Measurements from ENCODE around the gene SAFB2. TPM values are rescaled to one million over a fixed set of nuclear protein-coding genes. Genes with fewer than 3 reads are reported as not detected.
"Not testable (repeated sequence)": the region's sequence is repeated elsewhere in the genome, so short reads cannot be mapped to it uniquely, and the experiment has no call there.

SAFB2 gene
- total RNA-seq, 1 donor from 2014 or later, result 116 TPM

DNA sequence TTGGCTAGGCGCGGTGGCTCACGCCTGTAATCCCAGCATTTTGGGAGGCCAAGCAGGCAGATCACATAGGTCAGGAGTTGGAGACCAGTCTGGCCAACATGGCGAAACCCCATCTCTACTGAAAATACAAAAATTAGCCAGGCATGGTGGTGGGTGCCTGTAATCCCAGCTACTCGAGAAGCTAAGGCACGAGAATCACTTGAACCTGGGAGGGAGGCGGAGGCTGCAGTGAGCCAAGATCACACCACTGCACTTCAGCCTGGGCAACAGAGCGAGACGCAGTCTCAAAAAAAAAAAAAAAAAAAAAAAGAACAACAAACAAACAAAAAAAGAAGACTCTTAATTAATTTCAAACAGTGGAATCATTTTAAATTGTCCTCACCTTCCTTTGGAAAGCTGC, 13.8 kb downstream of the SAFB2 start:
- intact Hi-C loops (cut with micrococcal nuclease), result not testable (repeated sequence)

DNA sequence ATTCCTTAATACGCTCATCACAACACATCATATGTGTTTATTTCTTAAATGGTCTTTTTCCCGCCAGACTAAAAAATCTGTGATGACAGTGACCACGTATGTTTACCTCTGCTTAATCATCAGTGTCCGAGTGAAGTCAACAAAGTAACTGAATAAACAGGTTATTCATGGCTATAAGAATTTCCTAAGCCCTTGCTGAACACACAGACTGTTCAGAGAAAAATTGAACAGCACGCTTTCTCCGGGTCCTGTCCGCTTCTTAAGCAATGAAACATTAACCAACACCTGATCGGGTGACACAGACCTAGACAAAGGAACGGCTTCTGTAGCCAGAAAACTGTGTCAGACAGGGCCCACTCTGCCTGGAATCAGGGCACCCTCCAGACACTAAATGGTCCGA, 14.3 kb downstream of the SAFB2 start:
- intact Hi-C loops (cut with micrococcal nuclease), result no loop called here

DNA sequence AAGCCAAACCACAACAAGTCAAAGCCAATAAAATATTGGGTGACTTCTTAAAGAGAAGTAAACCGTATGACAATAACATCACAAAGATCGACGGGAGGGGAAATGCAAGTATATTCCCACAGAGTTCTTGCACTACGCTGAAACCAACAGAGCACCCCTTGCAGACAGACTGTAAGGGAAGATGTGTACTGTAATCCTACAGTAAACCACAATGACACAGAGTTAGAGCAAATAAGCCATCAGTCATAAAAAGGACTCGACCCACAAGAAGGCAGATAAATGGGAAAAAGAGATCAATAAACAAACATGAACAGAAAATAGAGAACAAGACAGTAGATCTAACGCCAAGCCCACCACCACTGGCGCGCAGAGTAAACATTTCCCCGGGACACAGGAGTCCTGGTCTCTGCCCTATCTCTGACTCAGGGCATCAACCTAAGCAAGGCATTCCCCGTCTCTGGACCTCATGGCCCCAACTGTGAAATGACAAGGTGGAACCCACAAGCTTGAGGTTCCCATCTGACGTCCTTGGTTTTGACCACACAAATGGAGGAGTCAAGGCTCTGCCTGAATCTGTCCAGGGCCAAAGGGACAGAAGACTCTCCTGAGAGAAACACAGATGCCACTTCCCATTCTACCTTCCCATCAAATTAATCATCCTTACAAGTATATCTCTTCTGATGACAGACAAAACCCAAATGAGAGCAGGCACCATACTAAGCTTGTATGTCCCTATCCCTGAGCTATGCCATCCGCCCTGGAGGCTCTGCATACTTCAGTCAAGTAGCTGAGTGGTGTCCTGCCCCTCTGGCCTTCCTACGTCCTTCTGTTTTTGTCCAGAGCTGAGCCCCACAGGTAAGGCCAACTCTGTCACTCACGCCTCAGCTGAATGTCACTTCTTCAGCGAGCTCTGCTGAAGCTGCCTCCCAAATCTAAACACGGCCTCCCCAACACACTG, 15.0 kb downstream of the SAFB2 start:
- intact Hi-C loops (cut with micrococcal nuclease), result no loop called here

DNA sequence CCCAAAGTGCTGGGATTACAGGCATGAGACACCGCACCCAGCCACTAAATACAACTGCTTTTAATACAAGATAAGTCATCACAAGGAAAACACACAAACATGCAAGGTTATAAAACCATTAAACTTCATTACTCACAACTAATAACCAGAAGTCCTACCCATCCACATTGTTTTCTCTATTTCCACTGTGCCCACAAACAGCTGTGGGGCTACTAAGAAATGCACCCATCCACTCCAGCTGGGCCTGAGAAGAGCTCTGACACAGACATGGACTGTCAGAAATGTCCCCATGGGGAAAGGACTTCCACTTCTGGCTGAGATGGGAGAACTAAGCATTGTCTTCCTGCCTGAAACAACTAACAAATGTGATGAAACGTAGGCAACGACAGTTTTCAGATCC, 17.2 kb downstream of the SAFB2 start:
- intact Hi-C loops (cut with micrococcal nuclease), result no loop called here

DNA sequence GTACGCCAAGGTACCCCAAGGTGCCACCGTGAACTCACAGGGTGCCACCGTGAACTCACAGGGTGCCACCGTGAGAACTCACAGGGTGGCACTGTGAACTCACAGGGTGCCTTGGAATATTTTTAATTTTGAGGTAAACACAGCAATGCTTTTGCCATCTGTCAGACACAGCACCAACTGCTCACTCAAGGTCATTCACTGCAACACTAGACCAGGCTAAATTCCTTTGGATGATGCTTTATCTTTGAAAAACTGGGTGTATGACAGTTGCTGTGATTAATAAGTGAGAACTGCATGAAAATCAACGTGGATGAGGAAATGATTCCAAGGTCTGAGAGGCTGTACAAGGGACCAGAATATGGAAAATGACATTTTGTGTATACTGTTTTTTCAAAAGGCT, 18.9 kb downstream of the SAFB2 start:
- intact Hi-C loops (cut with micrococcal nuclease), result no loop called here

DNA sequence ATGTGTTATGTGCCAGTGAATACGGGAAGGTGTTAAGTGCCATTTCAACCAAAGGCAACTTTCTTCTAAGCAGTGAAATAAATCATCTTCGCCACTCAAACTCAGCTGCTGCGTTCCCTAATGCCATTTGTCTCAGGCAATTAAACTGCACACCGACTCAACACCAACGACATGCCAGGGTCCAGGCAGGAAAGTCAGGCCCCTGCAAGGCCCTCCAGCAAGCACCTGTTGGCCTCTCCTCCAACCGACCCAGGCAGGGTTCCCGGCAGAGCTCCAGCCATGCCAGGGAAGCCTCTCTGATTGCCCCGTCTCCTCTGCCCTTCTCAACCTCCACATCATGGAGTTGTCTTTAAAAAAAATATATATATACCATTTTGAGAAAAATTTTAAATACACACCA, 21.8 kb downstream of the SAFB2 start:
- intact Hi-C loops (cut with micrococcal nuclease), result no loop called here

DNA sequence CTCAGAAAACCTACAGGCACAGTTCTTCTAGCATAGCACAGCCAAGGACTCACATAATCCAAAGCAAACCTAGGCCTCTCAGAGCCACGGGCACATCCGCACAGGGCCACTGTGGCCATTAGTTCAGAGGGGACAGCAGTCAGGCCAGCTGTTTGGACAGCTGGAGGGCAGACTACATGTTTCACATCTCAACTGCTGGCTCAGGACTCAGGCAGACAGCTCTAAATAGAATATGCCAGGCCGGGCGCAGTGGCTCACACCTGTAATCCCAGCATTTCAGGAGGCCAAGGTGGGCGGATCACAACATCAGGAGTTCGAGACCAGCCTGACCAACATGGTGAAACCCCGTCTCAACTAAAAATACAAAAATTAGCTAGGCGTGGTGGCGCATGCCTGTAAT, 26.8 kb downstream of the SAFB2 start:
- intact Hi-C loops (cut with micrococcal nuclease), result no loop called here

DNA sequence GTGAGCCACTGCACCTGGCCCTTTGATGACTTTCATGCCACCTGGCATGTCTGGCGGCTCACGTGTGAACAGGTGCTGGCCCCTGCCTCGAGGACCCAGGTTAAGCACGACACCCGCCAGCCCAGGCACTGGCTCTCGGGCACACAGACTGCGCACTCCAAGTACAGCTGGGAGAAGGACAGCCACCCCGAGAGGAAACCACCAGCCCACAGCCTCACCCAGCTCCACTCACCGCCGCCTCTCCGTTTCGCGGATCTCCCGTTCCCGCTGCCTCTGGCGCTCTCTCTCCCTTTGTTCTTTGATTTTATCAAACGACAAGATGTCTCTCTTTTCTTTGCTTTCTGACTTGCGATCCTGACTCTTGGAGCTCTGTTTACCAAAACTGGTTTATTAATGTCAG, 27.4 kb downstream of the SAFB2 start:
- intact Hi-C loops (cut with micrococcal nuclease), result no loop called here

DNA sequence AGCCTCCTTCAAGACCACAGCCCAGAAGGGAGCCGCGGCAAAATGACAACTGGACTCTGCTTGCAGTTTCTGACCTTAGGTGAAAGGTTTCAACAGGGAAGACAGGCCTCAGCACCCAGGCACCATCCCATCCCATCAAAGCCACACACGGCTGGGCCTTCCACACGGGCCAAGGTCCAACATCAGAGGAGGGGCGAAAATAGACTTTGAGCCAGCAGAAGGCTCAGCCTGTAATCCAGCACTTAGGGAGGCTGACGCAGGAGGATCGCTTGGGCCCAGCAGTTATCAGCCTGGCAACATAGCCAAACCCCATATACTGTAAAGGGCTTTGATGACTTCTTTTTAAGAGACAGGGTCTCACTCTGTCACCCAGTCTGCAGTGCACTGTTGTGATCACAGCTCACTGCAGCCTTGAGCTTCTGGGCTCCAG, 28.0 kb downstream of the SAFB2 start:
- intact Hi-C loops (cut with micrococcal nuclease), result no loop called here

DNA sequence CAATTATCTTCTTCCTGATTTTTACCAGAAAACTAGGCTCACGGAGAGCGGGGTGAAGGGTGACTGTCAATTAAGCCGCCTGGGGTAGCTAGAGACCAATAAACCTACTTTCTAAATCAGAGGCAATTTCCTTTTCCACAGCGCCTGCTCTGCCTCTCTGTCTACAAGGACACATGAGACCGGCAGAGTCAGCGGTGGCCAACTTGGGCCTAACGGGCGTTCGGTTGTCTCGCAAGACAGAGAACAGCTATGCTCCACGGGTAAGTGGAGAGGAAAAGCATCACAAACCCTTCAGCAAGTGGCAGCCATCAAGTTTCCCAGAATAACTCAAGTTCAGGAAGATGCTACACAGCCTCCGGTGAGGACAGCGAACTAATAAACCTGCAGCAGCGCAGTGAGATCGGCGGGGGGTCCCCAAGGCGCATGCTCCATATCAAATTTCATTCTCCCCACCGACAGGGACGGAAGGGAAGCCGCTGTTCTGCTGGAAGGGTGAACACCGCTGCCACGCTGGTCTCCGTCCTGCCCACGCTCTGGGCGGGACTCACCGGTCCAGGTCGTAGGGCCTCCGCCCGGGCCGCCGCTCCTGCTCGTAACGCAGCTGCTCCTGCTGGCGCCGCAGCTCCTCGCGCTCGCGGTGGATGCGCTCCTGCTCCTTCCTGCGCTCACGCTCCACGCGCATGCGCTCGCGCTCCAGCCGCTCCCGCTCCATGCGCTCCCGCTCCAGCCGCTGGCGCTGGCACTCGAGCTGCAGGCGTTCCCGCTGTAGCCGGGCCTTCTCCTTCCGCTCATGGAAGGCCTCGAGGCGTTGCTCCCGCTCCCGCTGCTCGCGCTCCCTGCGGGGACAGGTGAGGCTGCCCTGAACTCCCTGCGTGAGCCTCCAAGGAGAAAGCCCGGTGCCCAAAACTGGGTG, 29.0 kb downstream of the SAFB2 start:
- intact Hi-C loops (cut with micrococcal nuclease), result no loop called here

DNA sequence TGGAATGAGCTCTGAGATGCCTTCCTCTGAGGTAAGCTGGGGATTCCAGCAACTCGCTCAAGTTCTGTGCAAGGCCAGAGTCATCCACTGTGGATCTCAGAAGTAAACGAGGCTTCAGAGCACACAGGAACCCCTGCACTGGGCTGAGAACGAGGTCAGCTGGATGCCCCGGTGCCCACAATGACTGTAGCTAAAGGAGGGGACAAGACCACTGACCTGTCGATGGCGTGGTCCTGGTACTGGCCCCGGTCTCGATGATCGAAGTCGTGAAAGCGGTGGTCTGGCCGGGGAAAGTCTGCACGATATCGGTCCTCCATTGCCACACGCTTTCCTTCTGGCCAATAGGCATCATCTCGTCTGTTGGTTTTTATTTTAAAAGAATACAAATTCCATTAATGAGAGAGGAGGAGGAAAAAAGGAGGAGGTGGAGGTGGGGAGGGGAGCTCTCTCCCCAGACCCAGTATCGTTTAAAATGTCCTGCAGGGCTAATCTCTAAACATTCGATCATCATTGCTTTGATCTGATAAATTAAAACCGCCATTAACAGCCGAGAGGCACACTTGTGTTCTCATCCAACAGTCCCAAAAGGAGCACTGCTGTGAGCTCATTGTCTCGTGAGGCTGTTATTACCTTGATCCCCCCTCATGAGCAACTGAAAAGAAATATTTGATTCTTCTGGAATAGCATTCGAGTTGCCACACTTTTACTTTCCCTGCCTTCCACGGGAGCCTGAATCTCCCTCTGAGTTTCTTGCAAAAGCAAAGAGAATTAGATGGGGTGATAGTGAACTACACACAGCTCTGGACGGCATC, 29.8 kb downstream of the SAFB2 start:
- intact Hi-C loops (cut with micrococcal nuclease), result no loop called here

DNA sequence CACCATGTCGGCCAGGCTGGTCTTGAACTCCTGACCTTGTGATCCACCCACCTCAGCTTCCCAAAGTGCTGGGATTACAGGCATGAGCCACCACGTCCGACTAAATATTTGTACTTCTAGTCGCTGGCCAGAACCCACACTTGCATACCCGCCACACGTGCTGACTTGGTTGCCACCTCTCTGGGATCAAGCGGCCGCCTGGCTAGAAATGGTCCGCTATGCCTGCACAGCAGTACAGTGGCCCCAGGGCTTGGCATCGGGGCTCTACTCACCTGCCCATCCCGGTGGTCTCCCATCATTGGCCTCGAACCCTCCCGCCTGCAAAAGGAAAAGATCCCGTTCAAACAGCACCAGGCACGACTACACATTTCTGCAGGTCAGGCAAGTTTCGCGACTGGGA, 31.1 kb downstream of the SAFB2 start:
- intact Hi-C loops (cut with micrococcal nuclease), result no loop called here

DNA sequence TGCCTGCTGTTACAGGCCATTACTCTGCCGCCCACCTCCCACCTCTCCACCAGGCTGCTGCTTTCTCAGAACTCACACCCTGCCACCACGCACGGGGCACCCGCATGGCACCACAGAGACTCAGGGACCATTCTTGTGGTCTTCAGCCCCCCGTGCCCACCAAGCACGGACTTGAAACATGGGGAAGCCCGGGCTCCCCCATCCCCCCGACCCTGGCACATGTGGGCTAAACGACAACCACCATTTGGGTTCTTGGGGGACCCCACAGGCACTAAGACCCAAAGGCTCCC, 31.8 kb downstream of the SAFB2 start:
- intact Hi-C loops (cut with micrococcal nuclease), result no loop called here

DNA sequence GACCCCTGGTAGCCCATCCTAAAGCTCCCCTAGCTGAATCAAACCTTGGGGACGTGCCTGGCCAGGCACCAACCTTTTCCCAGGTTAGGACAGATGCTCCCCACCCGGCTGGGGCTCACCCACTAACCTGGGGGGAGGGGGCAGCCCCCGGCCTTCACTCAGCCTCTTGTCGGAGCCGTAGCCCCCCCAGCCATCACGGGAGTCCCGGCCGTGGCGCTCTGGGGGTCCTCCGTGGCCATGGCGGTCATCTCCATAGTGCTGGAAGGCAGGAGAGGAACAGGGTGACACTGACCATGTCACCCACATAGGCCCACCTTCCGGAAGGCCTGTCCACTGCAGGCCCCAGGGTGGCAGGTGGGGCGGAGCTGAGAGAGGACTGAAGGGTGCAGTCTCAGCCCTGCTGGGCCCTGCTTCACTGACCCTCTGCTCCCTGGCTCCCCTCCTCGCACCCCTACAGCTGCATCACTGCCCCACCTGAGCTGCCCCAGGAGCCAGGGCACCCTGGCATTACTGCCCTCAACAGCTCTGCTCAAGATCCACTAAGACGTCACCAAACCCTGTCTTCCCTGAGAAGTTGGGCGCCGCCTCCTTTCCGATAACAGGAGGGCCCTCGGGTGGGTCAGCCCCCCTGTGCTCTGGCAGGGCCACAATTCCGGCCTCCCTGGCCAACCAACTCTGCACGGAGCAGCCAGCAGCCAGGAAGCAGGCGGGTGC, 32.3 kb downstream of the SAFB2 start:
- intact Hi-C loops (cut with micrococcal nuclease), result no loop called here

DNA sequence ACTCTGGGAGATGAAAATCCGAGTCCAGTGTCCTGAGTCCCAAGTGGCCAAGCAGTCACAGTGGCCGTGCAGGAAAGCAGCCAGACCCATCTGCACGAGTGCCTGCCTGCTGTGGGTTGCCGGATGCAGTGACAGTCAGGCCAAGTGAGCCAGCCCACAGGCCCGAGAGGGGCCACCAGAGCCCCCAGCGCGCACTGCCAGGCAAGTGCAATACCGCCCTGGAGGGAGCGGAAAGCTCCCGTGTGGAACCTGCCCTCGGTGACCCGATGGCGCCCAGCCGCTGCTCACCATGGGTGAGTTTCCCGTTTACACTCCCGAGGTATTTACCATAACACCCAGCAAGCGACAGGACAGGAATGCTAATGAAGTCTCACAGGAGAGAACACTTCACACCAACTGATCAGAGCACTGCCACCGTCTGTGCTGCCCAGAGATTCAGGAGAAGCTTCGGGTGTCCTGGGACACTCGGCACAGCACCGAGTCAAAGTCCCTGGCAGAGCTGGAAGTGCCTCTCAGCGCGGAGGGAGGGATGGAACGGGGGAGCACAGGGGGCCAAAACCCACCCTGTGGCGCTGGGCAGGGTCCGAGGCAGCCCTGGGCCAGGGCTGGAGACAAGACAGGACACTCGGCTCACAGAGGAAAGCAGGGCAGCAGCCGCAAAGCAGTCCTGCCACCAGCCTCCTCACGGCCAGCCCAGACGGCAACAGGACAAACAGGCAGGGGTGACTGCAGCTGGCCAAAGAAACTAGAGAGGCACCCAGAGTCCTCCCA, 33.5 kb downstream of the SAFB2 start:
- intact Hi-C loops (cut with micrococcal nuclease), result no loop called here

DNA sequence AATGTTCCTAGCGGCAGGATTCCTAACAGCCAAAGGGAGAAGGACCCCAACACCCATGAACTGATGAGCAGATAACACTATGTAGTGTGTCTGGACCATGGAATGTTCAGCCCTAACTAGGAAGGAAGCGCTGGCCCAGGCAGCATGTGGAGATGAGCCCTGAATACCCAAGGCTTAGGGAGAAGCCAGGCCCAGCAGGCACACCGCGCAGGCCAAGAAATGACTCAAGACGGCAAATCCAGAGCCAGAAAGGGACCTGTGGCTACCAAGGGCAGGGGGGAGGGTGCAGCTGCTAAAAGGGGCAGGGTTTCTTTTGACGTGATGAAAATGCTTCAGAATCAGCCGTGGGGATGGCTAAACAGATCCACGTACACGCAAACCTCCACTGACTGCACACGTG, 34.1 kb downstream of the SAFB2 start:
- intact Hi-C loops (cut with micrococcal nuclease), result no loop called here

DNA sequence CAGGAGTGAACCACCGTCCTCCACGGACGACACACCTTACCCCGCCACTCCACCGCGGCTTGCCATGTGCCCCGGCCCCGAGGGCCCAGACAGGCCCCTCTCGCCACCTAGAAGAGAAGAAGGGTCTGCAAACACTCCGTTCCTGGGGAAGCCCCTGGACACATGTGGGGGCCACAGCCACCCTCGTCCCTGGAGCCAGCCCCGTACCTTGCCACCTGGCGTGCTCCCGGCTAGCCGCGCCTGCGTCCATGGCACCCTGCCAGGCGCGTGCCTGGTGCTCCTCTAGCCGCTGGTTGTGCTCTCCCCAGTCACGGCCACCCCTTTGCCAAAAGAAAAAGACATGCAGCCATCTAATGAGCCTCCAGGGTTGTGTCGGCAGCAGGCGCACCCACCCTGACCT, 34.9 kb downstream of the SAFB2 start:
- intact Hi-C loops (cut with micrococcal nuclease), result no loop called here

DNA sequence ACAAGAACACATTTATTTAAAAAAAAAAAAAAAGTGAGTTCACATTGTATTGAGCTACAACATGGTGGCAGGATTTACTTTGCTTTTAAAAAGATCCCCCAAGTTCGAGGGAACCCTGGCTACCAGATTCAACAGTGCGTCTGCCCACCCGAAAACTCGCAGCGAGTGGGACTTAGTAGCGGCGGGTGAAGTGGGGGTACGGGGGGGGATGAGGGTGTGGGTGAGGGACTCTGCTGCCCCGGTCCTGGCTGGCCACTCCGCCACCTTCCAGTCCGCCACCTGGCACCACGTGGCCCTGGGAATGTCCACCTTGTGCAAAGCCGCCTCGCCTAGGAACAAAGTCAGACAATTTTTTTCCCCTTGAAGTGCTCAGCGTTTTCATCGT, 35.5 kb downstream of the SAFB2 start:
- intact Hi-C loops (cut with micrococcal nuclease), result no loop called here

DNA sequence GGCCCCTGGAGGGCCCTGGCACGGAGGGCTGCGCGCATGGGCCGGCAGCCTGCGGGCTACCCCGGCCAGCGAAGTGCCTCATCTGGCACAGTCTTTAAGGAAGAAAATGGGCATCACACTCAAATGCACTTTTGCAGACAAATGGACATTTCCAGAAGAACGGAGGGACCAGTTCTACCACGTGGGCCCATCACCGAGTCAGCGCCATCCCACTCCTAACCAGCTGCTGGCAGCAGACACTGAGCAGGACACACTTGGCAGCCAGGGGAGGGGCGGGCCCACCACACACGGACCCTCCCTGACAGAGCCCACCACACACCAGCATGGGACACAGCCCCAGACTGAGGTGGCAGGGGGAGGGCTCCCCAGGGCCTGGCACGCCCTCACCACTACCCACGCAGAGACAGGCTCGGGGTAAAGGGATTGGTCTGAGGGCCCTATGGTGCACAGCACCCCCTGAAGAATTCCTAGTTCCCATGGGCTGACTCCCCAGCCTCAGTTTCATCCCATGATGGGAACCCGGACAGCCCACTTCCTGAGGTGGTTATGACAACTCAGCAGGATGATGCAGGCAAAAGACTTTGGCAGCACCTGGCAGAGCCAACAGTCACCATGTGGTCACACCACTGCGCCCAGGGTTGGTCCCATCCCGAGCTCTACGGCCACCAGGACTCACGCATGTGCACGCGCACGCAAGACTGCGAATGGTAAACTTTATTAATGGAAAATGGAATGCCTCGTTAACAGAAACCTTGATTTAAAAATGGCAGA, 36.1 kb downstream of the SAFB2 start:
- intact Hi-C loops (cut with micrococcal nuclease), result no loop called here

Measured in T-helper 1 cell treated with Interleukin-12 subunit alpha and Interleukin-12 subunit beta and Interleukin-4 antibody, amounts not matched to agents 30 ng/mL and 1 ng/mL, for 36 hours (primary cell).